GM18505 (cell line): Measurements from ENCODE around the gene SPOCK1.

Source experiments
- ATAC-seq: cut with Tn5 transposase; IDR thresholded peaks from one replicate; pipeline ENCODE4 v1.9.1; 2021; ENCODE audit not compliant: unreplicated experiment
- POLR2A ChIP-seq: IDR thresholded peaks from 4 replicates; pipeline ENCODE4 v1.6.1; 2011; ENCODE audit warnings: borderline replicate concordance; ENCODE audit not compliant: insufficient read depth, insufficient read length; ENCODE audit errors: extremely low read depth

The SPOCK1 gene

GRCh38 chr5:137303509-137303908, 195.6 kb downstream of the SPOCK1 start:
- no peak for TF ChIP-seq POLR2A
- ATAC-seq, result no peak

GRCh38 chr5:137300411-137301240, 198.5 kb downstream of the SPOCK1 start:
- TF ChIP-seq POLR2A, result no peak
- ATAC-seq, result no peak

- no peak for ATAC-seq
- TF ChIP-seq POLR2A, result no peak
Measured at GRCh38 chr5:137296213-137296781, 202.8 kb downstream of the SPOCK1 start.

GRCh38 chr5:137294604-137295003, 204.5 kb downstream of the SPOCK1 start:
- no peak for ATAC-seq
- TF ChIP-seq POLR2A, result no peak

- TF ChIP-seq POLR2A, result no peak
- no peak for ATAC-seq
Measured at GRCh38 chr5:137292461-137293027, 206.6 kb downstream of the SPOCK1 start.

GRCh38 chr5:137291436-137291835, 207.7 kb downstream of the SPOCK1 start:
- TF ChIP-seq POLR2A, result no peak
- no peak for ATAC-seq

GRCh38 chr5:137291031-137291430, 208.1 kb downstream of the SPOCK1 start:
- ATAC-seq, result no peak
- TF ChIP-seq POLR2A, result no peak

GRCh38 chr5:137290373-137290772, 208.8 kb downstream of the SPOCK1 start:
- no peak for TF ChIP-seq POLR2A
- no peak for ATAC-seq

GRCh38 chr5:137289856-137290255, 209.3 kb downstream of the SPOCK1 start:
- no peak for ATAC-seq
- no peak for TF ChIP-seq POLR2A

GRCh38 chr5:137287569-137287968, 211.6 kb downstream of the SPOCK1 start:
- no peak for ATAC-seq
- no peak for TF ChIP-seq POLR2A

- ATAC-seq, result no peak
- TF ChIP-seq POLR2A, result no peak
Measured at GRCh38 chr5:137286025-137286610, 213.0 kb downstream of the SPOCK1 start.

GRCh38 chr5:137283801-137284200, 215.3 kb downstream of the SPOCK1 start:
- ATAC-seq, result no peak
- no peak for TF ChIP-seq POLR2A

GRCh38 chr5:137282216-137282615, 216.9 kb downstream of the SPOCK1 start:
- no peak for ATAC-seq

More at GRCh38 chr5:137282216-137282615, 216.9 kb downstream of the SPOCK1 start:
- no peak for TF ChIP-seq POLR2A
